Adipocyte (in vitro differentiated cells): ENCODE data around the gene DNMBP.

Experiments used
- DNase-seq: peaks from one replicate; pipeline ENCODE4 v3.0.0-alpha.2; 2015; ENCODE audit warnings: low read depth
- H3K27me3 ChIP-seq: replicated peaks from 2 replicates; pipeline ENCODE4 v1.7.0; 2013; ENCODE audit warnings: mild to moderate bottlenecking, low read length, moderate library complexity; ENCODE audit not compliant: control insufficient read depth, insufficient read depth
- H3K36me3 ChIP-seq: 2 replicates; pipeline ENCODE4 v1.7.0; 2013; ENCODE audit warnings: low read length, mild to moderate bottlenecking, moderate library complexity; ENCODE audit not compliant: control insufficient read depth, insufficient read depth, severe bottlenecking
- H3K4me1 ChIP-seq: 2 replicates; pipeline ENCODE4 v1.7.0; 2013; ENCODE audit warnings: mild to moderate bottlenecking, low read length, moderate library complexity; ENCODE audit not compliant: control insufficient read depth, insufficient read depth
- H3K4me3 ChIP-seq: 2 replicates; pipeline ENCODE4 v1.7.0; 2013; ENCODE audit warnings: mild to moderate bottlenecking, low read length, moderate library complexity
- H3K9ac ChIP-seq: 2 replicates; pipeline ENCODE4 v1.7.0; 2013; ENCODE audit warnings: mild to moderate bottlenecking, low read length, moderate library complexity
- H3K9me3 ChIP-seq: 2 replicates; pipeline ENCODE4 v1.7.0; 2013; ENCODE audit warnings: mild to moderate bottlenecking, low read length, moderate library complexity; ENCODE audit not compliant: control insufficient read depth

The DNMBP gene

DNA sequence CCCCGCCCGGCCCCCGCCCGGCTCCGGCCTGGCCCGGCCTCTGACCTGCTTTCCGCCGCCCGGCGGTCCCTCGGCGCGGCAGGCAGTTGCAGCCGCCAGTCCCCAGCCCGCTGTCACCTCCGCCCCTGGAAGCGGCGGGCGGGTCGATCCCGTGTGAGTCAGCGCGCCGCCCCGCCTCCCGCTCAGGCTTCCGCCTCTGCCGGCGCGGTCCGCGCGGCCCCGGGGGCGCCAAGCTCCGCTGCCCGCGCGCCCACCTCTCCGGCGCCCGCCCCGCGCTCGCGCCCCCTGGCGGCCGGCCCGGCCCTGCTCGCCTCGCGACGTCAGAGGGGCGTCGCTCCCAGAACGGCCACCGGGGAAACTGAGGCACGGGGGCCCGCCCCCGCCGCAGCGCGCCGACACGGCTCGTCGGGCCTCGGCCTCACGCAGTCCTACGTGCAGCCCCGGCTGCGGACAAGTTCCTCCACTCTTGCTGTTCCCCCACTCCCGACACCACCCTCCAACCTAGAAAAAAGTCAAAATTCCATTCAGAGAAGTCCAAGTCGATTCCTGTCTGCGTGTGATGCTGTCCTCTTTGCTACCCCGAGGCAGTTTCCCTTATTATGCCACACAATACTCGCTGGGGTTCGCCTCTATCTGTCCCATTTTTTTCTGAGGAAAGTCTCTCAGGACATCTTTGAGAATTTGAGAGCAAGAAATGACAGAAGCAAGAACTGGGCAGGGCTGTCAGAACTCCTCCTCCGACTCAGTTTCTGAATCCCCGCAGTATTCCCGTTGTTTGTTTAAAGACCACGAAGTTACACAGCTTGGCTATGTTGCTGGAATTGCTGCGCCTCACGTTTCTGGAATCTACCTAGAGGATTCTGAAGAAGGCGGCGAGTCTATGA, at the start of gene DNMBP:
Gene DNMBP, minus strand, starts transcription at position 155 of the 884 bp plus-strand sequence. CDS start 37,823 bp downstream, outside the sequence.
- H3K4me3 ChIP-seq: peak within 1 kb of the TSS; percentile 99
- peak; percentile 96 for DNase-seq
- peaks cover 34% of the 10 kb centered on the region for H3K4me1 ChIP-seq
- H3K27me3 ChIP-seq: no peaks in the 10 kb centered on the region
- H3K36me3 ChIP-seq: no peaks in the 10 kb centered on the region
- H3K9ac ChIP-seq: peak within 1 kb of the TSS; percentile 100
- no peaks in the 10 kb centered on the region for H3K9me3 ChIP-seq

GRCh38 chr10:100057948-100058347, 48.2 kb upstream of the DNMBP start:
- Histone ChIP-seq H3K9me3 (peaks cover 8% of the 10 kb centered on the region), H3K36me3 (no peaks in the 10 kb centered on the region), H3K27me3 (no peaks in the 10 kb centered on the region), H3K4me1 (no peaks in the 10 kb centered on the region), H3K9ac (no peak overlapping the region), H3K4me3 (no peak overlapping the region)
- DNase-seq: no peak

DNA sequence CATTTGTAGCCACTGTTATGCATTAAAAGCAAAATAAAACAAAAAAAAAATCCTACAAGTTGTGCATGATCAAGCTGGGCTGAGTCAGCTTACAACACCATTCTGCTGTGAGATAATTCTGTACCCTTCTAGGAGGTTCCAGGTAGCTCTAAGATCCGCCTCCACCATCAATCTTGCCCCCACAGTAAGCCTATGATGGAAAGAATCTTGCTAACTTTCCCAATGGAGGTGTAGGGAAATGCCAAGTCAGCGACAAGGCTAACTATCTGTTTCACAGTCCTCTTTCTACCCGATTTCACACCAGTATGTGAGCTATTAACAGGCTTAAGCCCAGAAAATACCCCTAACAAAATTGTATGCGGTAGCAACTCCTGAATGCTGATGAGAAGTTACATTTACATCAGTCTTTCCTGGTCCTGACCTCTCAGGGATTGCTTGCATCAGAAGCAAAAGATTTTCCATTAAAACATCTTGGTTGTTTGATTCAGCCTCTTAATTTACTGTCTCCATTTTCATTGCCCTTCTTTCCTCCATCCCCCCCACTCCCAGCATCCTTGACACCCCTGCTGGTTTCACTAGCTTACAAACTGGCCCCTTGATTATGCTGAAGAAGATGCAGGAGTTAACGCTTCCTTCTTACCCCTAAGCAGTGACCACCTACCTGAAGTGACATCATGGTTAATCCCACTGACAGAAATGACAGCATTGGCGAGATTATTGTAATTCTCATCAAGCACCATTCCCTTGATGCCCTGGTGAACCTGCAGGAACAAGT, 44.1 kb upstream of the DNMBP start:
- Histone ChIP-seq H3K36me3 (no peaks in the 10 kb centered on the region), H3K27me3 (no peaks in the 10 kb centered on the region), H3K9me3 (peaks cover 8% of the 10 kb centered on the region), H3K4me1 (no peaks in the 10 kb centered on the region), H3K4me3 (no peak overlapping the region), H3K9ac (no peak overlapping the region)
- DNase-seq: no peak

- H3K4me1 ChIP-seq: peaks cover 35% of the 10 kb centered on the region
- no peak overlapping the region for H3K4me3 ChIP-seq
- no peaks in the 10 kb centered on the region for H3K27me3 ChIP-seq
- no peaks in the 10 kb centered on the region for H3K36me3 ChIP-seq
- no peaks in the 10 kb centered on the region for H3K9me3 ChIP-seq
- DNase-seq: peak; percentile 96
- peak overlapping the region; percentile 79 for H3K9ac ChIP-seq
These were observed 36.3 kb upstream of the DNMBP start for GRCh38 chr10:100046021-100046486.

GRCh38 chr10:100045592-100045991, 35.8 kb upstream of the DNMBP start:
- DNase-seq: no peak
- no peaks in the 10 kb centered on the region for H3K9me3 ChIP-seq
- no peaks in the 10 kb centered on the region for H3K36me3 ChIP-seq
- H3K4me1 ChIP-seq: peaks cover 35% of the 10 kb centered on the region
- peak overlapping the region; percentile 79 for H3K9ac ChIP-seq
- no peaks in the 10 kb centered on the region for H3K27me3 ChIP-seq
- no peak overlapping the region for H3K4me3 ChIP-seq

DNA sequence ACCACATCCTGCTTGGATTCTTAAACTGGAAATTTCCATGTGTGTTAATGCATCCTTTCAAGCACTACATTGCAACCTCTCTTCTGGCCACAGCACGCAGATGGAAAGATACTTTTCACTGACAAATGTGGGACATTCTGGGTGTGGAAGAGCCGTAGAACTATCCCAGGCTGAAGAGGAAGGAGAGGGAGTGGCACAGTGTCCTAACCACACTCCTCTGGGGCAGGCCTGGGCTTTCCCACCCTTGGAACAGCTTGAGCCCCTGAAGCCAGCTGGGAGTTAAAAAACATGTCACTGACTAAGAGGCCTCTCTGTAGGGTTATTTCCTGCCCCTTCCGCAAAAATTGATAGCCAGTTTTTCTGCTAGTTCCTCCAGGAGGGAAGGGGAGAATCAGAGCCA, 34.0 kb upstream of the DNMBP start:
- peak; percentile 35 for DNase-seq

DNA sequence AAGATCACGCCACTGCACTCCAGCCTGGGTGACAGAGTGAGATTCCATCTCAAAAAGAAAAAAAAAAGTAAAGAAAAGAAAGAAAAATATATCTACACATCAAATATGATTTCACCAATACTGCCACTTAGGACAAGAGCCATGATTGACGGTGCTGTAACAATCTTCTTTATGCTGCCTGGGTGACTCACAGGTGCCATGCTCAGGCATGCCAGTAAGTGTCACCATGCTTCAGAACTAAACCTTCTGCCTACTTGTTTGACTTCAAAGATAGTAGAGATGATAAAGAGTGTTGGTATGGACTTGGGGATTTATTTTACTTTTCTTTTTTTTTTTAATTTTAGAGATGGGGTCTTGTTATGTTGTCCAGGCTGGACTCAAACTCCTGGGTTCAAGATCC, 33.6 kb upstream of the DNMBP start:
- Histone ChIP-seq H3K36me3 (no peaks in the 10 kb centered on the region), H3K9me3 (no peaks in the 10 kb centered on the region), H3K4me1 (peaks cover 38% of the 10 kb centered on the region), H3K4me3 (no peak overlapping the region), H3K9ac (peak overlapping the region; percentile 77), H3K27me3 (no peaks in the 10 kb centered on the region)
- DNase-seq: no peak

More for the DNA sequence above, 34.0 kb upstream of the DNMBP start:
- peak overlapping the region; percentile 61 for H3K4me3 ChIP-seq
- H3K4me1 ChIP-seq: peaks cover 35% of the 10 kb centered on the region
- no peaks in the 10 kb centered on the region for H3K27me3 ChIP-seq
- H3K9me3 ChIP-seq: no peaks in the 10 kb centered on the region
- H3K9ac ChIP-seq: peak overlapping the region; percentile 77
- H3K36me3 ChIP-seq: no peaks in the 10 kb centered on the region

DNA sequence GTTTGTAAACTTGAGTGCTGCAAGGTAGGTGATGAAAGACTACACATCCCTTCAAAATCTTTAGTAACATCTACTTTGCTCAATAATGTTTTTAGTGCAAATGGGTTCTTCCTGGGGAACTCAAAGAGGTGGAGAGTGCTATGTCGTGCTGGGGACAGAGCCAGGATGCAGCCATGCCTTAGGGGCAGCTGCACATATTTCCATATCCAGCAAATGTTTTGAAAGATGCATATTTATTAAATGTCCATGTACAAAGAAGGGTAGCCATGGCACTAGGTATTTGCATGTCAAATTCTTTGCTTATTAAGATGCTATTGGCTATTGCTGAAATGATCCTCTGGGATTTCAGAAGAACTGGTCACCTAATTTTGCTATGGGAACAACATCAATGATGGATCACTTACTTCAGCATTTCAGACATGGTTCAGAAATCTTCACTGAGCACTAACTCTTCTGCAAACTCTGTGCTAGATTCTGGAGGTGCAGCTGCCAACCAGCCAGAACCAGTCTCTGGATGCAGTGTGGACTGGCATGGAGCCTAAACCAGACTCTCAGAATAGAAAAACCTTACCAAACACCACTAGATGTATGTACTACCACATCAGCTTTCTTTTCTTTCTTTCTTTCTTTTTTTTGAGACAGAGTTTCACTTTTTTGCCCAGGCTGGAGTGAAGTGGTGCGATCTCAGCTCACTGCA, 31.7 kb upstream of the DNMBP start:
- Histone ChIP-seq H3K4me1 (peaks cover 39% of the 10 kb centered on the region), H3K9ac (no peak overlapping the region), H3K27me3 (no peaks in the 10 kb centered on the region), H3K4me3 (no peak overlapping the region), H3K9me3 (no peaks in the 10 kb centered on the region), H3K36me3 (no peaks in the 10 kb centered on the region)
- DNase-seq: no peak

GRCh38 chr10:100038561-100039071, 28.9 kb upstream of the DNMBP start:
- Histone ChIP-seq H3K4me3 (no peak overlapping the region), H3K9me3 (no peaks in the 10 kb centered on the region), H3K9ac (no peak overlapping the region), H3K36me3 (no peaks in the 10 kb centered on the region), H3K27me3 (no peaks in the 10 kb centered on the region), H3K4me1 (peaks cover 16% of the 10 kb centered on the region)
- no peak for DNase-seq

DNA sequence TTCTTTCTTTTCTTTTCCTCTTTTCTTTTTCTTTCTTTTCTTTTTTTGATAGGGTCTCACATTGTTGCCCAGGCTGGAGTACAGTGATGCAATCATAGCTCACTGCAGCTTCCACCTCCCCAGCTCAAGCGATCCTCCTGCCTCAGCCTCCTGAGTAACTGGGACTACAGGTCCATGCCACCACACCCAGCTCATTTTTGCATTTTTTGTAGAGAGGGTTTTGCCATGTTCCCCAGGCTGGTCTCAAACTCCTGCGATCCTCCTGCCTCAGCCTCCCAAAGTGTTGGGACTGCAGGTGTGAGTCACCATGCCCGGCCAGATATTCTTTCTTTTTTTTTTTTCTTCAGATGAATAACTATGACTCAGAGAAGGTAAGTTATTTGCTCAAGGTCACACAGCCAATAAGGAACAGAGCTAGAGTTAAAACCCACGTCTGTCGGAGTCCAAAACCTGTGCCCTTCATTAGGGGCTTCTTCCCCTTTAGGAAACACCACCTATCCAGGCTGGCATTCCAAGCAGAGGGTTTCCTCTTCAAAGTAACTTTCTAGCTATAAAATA, 28.1 kb upstream of the DNMBP start:
- Histone ChIP-seq H3K4me3 (no peak overlapping the region), H3K36me3 (no peaks in the 10 kb centered on the region), H3K9me3 (no peaks in the 10 kb centered on the region), H3K4me1 (peaks cover 11% of the 10 kb centered on the region), H3K9ac (no peak overlapping the region), H3K27me3 (no peaks in the 10 kb centered on the region)
- DNase-seq: no peak
